G401 (cell line): ENCODE measurements around the gene RHEB. TPM values are rescaled to one million over a fixed set of nuclear protein-coding genes. Genes with fewer than 3 reads are reported as not detected.
"Not testable (repeated sequence)": the region's sequence is repeated elsewhere in the genome, so short reads cannot be mapped to it uniquely, and the experiment has no call there.

Experiments used
- DNase-seq: peaks from one replicate; pipeline ENCODE4 v3.0.0-alpha.2; 2015; ENCODE audit warnings: low spot score
- in situ Hi-C: cut with HindIII; loops from 2 replicates; pipeline ENCODE4 v1.10.0; 2016; ENCODE audit warnings: low sequenced_read_pairs, mixed read lengths
- total RNA-seq: library from RNA; depleted of rRNA; stranded (reverse); fragments of >200 nt; shearing (Covaris generic); gene quantifications from 2 replicates; pipeline ENCODE4 v1.2.3, GENCODE V29; 2014

RHEB gene
- total RNA-seq, 1 experiment from 2014 or later, result 156 TPM

DNA sequence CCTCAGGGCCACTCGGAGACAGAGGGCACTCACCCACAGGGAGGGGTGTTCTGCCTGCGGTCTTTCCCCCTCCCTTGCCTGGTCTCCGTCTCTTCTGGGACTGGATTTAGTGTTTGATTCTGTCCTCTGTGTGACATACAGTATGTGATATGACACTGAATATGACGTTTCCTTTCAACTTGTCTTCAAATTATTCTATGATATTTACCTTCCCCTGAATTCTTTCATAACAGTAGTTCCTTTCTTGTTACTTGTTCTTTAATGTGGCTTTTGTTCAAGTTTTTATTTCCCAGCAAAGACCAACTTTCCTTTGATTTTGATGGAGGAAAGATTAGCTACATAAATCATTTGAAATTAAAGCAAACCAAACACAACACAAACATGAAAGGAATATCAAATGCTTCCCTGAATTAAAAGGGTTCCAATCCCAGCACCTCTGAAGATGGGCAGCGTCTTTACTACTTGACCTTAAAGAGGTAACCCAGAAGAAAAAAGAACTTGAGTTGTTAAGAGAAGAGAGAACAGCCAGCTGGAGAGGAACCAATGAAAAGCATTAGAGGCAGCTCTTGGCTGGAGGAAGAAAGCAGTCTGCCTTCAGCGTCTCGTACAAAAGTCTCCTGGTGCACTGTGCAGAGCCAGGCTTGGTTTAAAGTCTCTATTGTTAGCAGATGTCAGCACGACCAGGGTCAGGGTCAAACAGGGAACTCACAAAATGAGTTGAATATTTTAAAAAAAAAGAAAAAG lies 18.3 kb upstream of the RHEB start:
- DNase-seq, result peak; percentile 76
- in situ Hi-C loops, result no loop called here

DNA sequence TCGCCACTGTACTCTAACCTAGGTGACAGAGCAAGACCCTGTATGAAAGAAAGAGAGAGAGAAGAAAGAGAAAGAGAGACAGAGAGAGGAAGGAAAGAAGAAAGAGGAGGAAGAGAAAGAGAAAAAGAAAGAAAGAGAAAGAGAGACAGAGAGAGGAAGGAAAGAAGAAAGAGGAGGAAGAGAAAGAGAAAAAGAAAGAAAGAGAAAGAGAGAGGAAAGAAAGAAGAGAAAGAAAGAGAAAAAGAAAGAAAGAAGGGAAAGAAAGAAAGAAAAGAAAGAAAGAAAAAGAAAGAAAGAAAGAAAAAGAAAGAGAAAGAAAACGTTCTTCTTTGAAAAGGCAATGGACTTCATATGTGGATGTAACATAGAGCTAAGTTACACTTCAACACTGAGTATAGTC lies 16.5 kb upstream of the RHEB start:
- in situ Hi-C loops, DNase-seq: not testable (repeated sequence)

DNA sequence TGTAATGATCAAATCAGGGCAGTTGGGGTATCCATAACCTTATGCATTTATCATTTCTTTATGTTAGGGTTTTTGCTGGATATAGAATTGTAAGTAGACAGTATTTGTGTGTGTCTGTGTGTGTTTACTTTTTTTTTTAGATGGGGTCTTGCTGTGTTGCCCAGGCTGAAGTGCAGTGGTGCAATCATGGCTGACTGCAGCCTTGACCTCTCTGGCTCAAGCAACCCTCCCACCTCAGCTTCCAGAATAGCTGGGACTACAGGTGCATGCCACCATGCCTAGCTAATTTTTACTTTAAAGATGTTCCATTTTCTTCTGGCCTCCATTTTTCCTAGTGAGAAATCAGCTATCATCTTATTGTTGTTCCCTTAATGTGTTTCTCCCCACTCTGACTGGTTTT lies 10.1 kb upstream of the RHEB start:
- DNase-seq, result no peak
- in situ Hi-C loops, result no loop called here

DNA sequence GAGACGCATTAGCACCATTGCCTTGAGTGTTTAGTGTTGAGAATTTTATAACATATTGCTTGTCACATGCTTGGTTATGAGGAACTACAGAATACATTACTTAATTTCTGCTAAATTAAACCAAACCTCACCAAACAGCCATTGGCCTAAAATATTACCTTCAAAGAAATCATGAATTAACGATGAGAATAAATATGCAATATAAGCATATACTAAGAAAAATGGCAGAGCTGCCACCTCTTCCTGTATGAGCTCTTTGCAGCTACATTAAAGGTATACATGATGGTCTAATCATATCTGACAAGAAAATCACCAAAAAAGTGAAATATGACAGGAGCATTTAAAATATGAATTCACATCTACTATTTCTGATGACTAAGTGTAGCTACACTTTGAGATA lies 5.2 kb upstream of the RHEB start:
- in situ Hi-C loops, result no loop called here

DNA sequence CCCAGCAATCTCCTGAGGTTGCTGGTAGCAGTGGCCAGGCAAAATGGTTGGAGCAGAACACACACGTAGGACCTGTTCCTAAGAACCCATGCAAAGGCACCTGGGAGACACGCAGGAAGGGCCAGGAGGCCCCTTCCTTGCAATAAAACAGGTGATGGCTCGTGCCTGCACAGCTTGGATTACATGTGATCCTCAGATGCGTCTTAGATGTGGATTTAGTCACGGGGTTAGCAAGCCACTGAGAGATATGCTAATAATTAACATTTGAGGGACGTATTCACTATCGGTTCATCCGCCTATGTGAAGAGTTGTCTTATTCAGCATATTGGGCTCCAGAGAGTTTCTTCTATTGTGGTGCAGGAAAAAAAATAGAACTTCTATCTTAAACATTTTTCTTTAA lies 4.6 kb upstream of the RHEB start:
- in situ Hi-C loops, result no loop called here
- no peak for DNase-seq

More for the DNA sequence above, 5.2 kb upstream of the RHEB start:
- no peak for DNase-seq

DNA sequence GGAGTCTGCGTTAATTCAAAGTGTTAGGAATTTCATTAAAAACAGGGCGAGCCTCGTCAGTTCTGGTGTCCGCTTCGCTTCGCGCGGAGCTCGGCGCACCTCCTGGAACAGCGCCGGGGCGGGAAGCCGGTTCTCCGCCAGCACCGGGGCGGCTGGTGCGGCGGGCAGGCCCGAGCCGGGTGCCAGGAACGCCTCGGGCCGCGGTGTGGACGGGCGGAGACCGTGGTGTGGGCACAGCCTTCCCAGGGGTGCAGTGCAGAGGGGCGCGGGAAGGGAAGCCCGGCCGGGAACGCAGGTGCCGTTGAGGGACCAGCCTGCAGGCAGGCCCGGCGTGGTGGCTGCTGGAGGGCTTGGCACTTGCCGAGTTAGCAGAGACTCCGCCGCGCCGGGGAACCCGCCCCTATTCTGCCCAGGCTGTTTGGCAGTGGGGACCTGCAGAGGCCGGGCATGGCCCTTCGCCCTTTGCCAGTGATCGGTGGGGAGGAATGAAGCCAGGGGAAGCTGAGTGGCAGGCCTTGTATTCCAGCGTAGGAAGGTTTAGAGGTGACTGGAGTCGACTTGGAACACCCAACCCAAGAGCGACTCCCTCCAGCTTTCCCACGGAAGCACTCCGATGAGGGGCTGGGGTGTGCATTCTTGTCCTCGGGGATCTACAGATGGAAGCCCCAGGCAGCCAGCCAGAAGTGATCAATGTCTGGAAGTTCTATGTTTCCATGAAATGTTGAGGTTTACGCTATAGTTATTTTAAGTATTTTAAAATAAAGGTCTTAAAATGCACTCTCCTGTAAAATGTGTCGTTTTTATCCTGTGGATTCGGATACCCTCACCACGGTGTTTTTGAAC lies 945 bp upstream of the RHEB start:
- in situ Hi-C loops, result no loop called here

DNA sequence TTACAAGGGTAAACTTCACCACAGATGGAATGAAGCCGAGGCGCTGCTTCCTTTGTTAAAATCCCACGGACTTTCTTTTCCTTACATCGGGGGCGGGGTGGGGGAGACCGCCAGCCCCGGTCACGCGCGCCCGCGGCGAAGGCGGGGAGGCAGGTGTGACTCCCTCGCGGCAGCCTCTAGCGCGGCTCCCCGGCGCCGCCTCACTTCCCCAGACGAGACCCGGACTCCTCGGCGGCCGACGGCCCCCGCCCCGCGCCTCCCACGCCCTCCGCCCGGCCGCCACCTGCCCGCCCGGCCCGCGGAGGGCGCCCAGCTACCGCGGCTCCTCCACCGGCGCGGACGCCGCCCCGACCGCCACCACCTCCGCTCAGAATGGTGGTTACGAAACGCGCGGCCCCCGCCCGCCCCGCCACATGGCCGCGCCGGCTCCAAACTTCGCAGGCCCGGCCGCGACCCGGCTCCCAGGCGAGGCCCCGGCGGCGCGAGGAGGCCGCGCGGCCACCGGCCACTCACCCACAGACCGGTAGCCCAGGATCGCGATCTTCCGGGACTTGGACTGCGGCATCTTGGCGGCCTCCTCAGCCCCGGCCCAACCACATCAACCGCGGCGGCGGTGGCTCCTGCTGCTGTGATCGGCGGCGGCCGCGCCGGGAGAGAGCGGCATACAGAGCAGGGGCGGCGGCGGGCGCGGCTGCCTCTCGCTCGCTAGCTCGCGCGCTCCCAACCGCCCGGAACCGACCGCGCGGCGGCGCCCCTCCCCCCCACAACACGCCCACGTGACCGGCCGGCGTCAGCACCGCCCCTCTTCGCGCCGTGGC lies 539 bp downstream of the RHEB start:
- peak; percentile 30 for DNase-seq
- in situ Hi-C loops, result not testable (repeated sequence)

More for the DNA sequence above, 945 bp upstream of the RHEB start:
- DNase-seq, result peak; percentile 43

DNA sequence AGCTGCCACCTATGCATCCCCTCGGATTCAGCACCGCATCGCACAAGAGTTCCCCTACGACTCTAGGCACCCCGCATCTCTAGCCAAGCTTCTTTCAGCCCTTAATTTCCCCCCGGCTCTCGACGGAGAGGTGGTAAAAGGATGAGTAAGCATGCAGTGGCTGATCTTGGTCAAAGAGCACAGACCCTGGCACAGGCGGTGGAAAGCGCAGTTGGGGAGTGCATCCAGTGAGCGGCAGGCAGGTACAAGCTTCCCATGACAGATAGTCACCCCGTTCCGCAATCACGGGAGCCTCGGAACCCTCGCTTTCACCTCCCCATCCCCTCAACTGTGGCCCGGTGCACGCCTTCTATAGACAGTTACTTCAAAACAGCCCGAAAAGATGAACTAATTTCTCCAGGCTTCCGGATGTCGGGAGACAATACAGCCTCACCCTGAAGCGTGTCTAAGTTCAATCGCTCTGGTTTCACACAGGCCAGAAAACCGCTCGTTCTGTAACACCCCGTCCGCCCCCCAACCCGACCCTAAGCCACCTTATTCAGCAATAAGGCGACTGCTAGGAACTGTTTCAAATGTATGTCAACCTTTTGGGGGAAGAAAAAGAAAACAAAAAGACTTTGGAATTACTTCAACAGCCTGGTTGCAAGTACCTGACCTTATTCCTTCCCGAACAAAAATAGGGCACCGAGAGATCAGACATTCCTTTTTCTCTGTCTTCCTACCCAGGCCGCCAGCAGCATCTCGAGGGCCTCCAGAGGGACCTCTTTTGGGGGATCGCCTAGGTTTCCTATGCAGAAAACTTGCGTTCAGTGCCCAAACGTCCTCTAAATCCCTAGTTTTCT lies 1.4 kb downstream of the RHEB start:
- in situ Hi-C loops, result no loop called here
- DNase-seq, result peak; percentile 56

DNA sequence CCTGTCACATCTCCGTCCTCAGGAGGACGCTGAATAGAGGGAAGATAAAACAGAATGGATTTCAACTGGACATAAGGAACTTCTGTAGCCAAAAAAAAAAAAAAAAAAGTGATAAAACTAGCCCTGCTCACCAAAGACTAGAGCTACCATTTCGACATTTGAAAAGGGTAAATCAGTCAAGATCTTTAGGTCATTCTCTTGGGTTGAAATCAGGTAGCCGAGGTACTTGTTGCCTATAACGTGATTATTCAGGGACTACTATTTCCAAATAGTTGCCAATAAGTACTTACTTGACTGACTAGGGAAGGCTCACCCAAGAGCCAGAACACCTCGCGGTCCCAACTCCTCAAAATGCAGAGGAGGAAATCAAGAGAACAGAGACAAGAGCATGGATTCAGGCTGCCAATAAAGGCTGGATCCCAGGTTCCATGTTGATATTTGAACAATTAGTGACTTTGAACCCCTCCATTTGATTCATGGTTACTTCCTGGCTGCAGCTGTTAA lies 2.0 kb downstream of the RHEB start:
- peak; percentile 17 for DNase-seq
- in situ Hi-C loops, result no loop called here

DNA sequence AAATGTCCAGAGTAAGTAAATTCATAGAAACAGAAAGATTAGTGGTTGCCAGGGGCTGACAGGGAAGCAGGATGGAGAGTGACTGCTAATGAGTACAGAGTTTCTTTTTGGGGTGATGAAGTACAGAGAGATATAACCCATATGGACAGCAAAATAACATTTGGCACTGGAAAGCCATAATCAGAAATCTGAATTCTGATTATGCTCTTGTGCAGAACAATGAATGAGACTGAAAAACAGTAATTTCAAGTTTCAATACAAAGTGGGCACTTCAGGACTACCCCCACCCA lies 4.5 kb downstream of the RHEB start:
- in situ Hi-C loops, result no loop called here
- no peak for DNase-seq

DNA sequence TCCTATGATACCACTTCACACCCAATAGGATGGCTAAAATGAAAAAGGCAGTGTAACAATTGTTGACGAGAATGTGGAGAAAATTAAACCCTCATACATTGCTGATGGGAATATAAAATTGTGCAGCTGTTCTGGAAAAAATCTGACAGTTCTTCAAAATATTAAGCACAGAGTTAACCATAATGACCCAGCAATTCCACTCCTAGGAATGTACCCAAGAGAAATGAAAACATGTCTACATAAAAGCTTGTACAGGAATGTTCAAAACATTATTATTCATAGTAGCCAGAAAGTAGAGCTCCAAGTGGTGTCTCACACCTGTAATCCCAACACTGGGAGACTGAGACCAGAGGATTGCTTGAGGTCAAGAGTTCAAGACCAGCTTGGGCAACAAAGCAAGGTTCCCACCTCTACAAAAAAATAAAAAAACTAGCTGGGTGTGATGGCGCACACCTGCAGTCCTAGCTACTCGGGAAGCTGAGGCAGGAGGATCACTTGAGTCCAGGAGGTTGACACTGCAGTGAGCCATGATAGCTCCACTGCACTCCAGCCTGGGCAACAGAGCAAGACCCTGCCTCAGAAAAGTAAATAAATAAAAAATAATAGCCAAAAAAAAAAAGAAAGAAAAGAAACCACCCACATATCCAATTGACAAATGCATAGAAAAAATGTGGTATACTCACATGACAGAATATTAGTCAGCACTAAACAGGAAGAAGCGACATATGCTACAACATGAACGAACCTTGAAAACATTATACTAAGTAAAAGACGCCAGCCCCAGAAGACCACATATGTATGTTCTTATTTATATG lies 5.0 kb downstream of the RHEB start:
- no peak for DNase-seq
- in situ Hi-C loops, result no loop called here

DNA sequence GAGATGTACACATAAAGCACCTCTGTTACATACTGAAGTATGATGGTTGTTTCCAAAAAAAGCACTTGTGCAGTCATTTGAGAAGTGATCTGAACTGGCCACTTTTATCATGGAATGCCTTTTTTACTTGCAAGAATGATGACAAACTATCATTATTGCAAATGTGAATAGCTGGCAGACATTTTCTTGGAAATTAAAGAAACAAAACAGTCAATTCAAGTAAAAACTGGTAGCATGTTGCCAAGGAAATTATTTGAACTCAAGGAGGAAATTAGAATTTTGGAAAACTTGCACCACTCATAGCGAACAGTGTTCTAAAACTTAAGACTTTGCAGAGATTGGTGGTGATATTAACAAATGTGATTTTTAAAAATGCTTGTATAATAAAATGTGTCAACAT lies 6.6 kb downstream of the RHEB start:
- DNase-seq, result no peak
- in situ Hi-C loops, result no loop called here

DNA sequence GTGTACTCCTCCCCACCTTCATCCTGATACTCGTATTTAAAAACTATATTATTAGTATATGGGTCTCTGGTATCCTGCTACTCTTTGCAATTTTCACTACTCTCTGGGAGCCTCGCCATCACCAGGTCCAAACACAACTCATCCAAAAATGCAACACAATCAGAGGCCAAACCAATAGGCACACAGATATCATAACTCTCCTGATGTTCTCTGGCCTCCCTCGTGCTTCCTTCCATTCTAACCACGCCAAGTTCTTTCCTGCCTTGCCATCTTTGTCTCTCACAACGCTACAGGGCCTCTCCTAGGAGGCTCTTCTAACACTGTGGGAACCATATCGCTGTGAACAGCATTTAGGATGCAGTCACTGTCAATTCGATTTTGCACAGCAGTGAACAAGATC lies 7.3 kb downstream of the RHEB start:
- DNase-seq, result no peak
- in situ Hi-C loops, result no loop called here

DNA sequence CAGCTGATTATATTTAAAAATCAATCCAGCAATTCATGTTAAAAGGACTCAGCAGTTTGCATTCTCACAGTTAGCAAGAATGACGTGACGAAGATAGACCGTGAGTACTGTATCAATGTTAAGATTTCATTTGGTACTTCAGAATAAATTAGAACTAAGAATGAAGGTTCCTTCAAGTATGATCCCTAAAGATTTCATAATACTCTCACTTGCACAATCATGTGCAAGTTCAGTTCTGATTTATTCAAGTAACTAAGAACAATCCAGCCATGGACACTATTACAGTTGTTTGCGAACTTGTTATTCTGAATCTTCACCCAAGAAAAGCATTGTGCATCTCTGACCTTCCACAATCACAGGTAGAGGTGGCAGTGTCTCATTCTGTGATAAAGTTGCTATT lies 7.7 kb downstream of the RHEB start:
- no peak for DNase-seq
- in situ Hi-C loops, result no loop called here

DNA sequence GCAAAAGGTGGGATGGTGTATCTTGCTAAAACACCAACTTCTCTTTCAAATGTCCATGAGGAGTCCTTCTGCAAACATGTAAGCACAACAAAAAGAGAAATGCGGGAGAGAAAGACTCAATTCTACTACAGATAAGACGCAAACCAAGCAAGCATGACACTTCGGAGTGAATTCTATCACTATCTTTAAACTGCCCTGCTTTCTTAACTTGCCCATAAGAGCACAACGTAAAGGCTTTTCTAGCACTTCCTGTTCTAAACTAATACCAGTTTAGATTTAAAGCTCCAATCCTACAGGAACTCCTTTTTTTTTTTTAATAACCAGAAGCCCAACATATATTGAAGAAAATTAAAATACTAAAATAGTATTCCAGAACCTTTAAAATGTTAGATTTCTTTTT lies 8.4 kb downstream of the RHEB start:
- DNase-seq, result no peak
- in situ Hi-C loops, result no loop called here

DNA sequence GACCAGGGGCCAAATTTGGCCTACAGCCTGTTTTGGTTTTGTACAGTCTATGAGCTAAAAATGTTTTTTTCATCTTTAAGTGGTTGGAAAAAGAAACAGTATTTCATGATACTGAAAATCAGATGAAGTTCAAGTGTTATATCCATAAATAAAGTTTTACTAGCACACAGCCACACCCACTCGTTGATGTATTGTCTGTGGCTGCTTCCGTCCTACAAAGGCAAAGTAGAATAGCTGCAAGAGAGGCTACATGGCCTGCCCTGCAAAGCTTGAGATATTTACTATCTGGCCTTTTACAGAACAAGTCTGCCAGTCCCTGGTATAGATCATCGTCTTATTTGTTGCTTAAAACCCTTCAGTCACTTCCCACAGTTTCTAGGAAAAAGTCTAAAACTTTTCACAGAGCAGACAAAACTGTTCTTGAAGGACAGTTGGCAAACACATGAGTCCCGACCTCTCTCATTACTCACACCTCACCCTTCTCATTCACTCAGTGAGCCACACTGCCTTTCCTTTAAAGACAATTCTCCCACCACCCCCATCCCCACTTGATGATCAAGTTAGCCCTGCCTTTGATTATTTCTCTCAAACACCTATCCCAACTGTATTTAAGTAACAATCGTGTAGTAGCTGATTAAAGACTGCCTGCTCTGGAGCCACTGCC lies 9.9 kb downstream of the RHEB start:
- in situ Hi-C loops, result no loop called here
- no peak for DNase-seq

DNA sequence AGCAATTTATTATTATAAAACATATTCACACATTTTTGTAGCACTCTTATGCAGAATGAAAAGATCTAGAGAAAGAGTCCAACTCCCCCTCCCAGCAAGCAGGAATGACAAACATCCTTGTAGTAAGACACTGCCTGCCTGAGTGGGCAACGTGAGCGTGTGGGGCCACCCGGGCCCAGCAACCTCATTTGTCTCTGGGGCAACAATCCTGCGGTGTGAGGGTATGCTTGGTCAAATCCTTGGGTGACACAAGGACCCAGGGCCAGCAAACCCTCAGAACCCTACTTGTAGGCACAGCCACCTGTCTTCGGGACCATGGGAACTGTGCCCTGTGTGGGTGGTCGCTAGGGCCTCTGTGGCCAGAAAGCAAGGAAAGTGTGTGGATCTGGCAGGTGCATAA lies 10.7 kb downstream of the RHEB start:
- no peak for DNase-seq
- in situ Hi-C loops, result no loop called here

DNA sequence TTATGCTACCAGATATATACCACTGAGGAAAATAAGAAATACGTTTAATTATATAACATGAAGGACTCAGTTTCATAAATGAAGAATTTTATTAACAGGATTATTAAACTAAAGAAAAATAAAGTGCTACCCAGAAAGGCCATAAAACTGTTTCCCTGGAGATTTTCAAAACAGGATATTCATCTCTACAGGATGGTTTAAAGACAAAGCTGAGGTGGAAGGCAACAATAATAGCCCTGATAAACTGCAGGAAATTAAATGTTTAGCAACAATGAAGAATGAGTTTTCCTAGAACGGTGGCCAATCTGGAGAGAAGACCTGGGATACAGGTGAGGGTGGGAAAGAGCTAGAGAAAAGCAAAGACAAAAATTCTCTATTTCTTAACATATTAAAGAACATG lies 11.9 kb downstream of the RHEB start:
- in situ Hi-C loops, result no loop called here
- no peak for DNase-seq
